ENCODE results near the gene ENKD1.

The ENKD1 gene

DNA sequence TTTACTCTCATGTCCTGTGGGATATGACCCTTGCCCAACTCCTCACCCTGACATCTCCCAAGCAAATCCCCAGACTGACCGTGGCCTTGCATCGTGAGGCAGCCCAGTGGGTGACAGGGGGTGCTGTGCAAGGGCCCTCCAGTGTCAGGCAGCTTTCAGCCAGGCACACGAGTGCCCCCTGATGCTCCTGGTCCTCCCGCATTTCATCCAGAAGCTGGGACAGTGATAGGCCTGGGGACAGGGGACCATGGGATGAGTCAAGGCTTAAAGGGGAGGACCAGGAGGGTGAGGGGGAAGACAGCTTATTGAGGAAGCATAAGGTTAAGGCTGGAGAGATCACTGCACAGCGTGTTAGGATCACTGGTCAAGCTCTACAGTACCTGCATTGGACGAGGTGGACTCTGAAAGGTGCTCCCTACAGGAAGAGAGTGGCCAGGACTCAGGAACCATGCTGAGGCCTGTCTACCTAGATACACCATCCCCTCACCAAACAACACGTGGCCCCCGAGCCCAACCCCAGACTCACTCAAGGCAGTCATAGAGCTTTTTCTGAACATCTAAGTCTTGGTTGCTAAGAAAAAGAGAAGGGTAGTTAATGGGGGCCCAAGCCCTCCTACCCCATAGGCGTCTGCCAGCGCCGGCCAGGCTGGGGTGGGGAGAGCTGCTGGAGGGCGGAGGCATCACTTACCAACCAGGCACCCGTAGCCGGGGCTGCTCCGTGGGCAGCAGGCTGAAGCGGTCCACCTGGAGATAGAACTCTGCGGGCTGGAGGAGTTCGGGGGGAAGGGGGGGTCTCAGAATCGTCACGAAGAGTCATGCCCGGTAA is 7.5 kb downstream of the ENKD1 start:
- TF ChIP-seq TAF1 (IDR thresholded peaks at IDR 0.05; ENCODE audit: low read depth) (no peak), TCF12 (IDR thresholded peaks at IDR 0.05; ENCODE audit: low read depth) (no peak), CEBPB (IDR thresholded peaks at IDR 0.05) (no peak), TEAD4 (IDR thresholded peaks at IDR 0.05) (no peak), USF1 (IDR thresholded peaks at IDR 0.05) (no peak), EP300 (IDR thresholded peaks at IDR 0.05; ENCODE audit: borderline replicate concordance) (no peak), FOXM1 (IDR thresholded peaks at IDR 0.05; ENCODE audit: borderline replicate concordance, low read depth) (no peak), RAD21 (IDR thresholded peaks at IDR 0.05; ENCODE audit: low read depth) (no peak), EGR1 (IDR thresholded peaks at IDR 0.05) (no peak), YY1 (IDR thresholded peaks at IDR 0.05; ENCODE audit: low read depth) (no peak), CREB1 (IDR thresholded peaks at IDR 0.05; ENCODE audit: low read depth) (no peak), ZBTB7A (IDR thresholded peaks at IDR 0.05; ENCODE audit: low read depth) (no peak)
- TF ChIP-seq, protein P1, sequence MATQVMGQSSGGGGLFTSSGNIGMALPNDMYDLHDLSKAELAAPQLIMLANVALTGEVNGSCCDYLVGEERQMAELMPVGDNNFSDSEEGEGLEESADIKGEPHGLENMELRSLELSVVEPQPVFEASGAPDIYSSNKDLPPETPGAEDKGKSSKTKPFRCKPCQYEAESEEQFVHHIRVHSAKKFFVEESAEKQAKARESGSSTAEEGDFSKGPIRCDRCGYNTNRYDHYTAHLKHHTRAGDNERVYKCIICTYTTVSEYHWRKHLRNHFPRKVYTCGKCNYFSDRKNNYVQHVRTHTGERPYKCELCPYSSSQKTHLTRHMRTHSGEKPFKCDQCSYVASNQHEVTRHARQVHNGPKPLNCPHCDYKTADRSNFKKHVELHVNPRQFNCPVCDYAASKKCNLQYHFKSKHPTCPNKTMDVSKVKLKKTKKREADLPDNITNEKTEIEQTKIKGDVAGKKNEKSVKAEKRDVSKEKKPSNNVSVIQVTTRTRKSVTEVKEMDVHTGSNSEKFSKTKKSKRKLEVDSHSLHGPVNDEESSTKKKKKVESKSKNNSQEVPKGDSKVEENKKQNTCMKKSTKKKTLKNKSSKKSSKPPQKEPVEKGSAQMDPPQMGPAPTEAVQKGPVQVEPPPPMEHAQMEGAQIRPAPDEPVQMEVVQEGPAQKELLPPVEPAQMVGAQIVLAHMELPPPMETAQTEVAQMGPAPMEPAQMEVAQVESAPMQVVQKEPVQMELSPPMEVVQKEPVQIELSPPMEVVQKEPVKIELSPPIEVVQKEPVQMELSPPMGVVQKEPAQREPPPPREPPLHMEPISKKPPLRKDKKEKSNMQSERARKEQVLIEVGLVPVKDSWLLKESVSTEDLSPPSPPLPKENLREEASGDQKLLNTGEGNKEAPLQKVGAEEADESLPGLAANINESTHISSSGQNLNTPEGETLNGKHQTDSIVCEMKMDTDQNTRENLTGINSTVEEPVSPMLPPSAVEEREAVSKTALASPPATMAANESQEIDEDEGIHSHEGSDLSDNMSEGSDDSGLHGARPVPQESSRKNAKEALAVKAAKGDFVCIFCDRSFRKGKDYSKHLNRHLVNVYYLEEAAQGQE (IDR thresholded peaks at IDR 0.05; ENCODE audit: low read depth): no peak
- TF ChIP-seq, protein P2, sequence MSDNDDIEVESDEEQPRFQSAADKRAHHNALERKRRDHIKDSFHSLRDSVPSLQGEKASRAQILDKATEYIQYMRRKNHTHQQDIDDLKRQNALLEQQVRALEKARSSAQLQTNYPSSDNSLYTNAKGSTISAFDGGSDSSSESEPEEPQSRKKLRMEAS (IDR thresholded peaks at IDR 0.05): no peak

GRCh38 chr16:67657751-67658518 is 8.6 kb downstream of the ENKD1 start:
- TF ChIP-seq EGR1 (IDR thresholded peaks at IDR 0.05) (no peak), EP300 (IDR thresholded peaks at IDR 0.05; ENCODE audit: borderline replicate concordance) (no peak), TEAD4 (IDR thresholded peaks at IDR 0.05) (no peak), NFIC (IDR thresholded peaks at IDR 0.05) (no peak), YY1 (IDR thresholded peaks at IDR 0.05; ENCODE audit: low read depth) (no peak), TCF12 (IDR thresholded peaks at IDR 0.05; ENCODE audit: low read depth) (no peak), ZBTB7A (IDR thresholded peaks at IDR 0.05; ENCODE audit: low read depth) (no peak), FOXM1 (IDR thresholded peaks at IDR 0.05; ENCODE audit: borderline replicate concordance, low read depth) (no peak), RAD21 (IDR thresholded peaks at IDR 0.05; ENCODE audit: low read depth) (no peak)
- TF ChIP-seq, protein P2 (IDR thresholded peaks at IDR 0.05): no peak
- TF ChIP-seq, protein P1 (IDR thresholded peaks at IDR 0.05; ENCODE audit: low read depth): no peak

DNA sequence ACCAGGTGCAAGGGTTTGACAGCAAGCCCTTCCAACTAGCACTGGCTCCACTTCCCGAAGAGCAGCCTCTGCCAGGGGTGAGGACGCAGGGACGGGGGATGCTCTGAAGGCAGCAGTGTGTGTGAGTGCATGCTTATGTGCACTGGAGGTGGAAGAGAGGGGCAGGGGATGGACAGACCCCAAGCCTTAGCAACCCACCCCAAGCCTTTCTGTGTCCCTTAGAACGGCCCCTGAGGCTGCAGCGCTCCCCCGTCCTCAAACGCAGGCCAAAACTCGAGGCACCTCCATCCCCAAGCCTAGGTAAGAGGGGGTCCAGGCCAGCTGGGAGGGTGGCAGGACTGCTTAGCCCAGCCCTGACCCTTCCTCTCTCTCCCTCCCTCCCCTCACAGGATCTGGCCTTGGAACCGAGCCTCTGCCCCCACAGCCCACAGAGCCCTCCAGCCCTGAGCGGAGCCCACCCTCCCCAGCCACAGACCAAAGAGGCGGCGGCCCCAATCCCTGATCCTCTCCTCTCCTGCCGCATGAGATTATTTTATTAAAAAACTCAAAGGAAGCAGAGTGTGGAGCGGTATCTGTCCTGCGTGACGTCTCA is 9.4 kb downstream of the ENKD1 start:
- TF ChIP-seq USF1 (IDR thresholded peaks at IDR 0.05): no peak

DNA sequence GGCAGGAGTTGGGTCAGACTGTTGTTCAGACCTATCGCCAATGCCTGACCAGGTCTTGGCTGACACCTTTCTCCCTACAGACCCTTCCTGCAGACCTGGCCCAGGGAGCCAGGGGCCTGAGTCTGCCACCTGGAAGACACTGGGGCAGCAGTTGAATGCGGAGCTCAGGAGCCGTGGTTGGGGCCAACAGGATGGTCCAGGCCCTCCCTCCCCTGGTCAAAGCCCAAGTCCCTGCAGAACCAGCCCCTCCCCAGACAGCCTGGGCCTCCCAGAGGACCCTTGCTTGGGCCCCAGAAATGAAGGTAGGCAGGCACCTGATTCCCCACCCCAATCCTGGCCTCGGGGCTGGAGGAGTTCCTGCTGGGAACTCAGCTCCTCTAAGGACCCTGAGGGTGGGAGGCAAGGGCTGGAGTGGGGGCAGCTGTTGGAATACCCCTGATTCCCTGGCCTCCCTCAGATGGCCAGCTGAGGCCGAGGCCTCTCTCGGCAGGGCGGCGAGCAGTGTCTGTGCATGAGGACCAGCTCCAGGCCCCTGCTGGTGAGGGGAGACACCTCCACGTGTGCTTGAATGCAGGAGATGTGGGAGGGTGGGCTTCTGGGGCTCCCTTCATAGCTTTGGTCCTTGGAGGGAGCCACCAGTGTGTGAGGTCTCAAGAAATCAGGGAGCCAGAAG is 10.1 kb downstream of the ENKD1 start:
- TF ChIP-seq USF1 (IDR thresholded peaks at IDR 0.05) (no peak), NFIC (IDR thresholded peaks at IDR 0.05) (no peak), CEBPB (IDR thresholded peaks at IDR 0.05) (no peak), YY1 (IDR thresholded peaks at IDR 0.05; ENCODE audit: low read depth) (no peak), ZBTB7A (IDR thresholded peaks at IDR 0.05; ENCODE audit: low read depth) (no peak), EGR1 (IDR thresholded peaks at IDR 0.05) (no peak), CREB1 (IDR thresholded peaks at IDR 0.05; ENCODE audit: low read depth) (no peak), TEAD4 (IDR thresholded peaks at IDR 0.05) (no peak), TCF12 (IDR thresholded peaks at IDR 0.05; ENCODE audit: low read depth) (no peak), RAD21 (IDR thresholded peaks at IDR 0.05; ENCODE audit: low read depth) (no peak), EP300 (IDR thresholded peaks at IDR 0.05; ENCODE audit: borderline replicate concordance) (no peak), TAF1 (IDR thresholded peaks at IDR 0.05; ENCODE audit: low read depth) (no peak), FOXM1 (IDR thresholded peaks at IDR 0.05; ENCODE audit: borderline replicate concordance, low read depth) (no peak)
- TF ChIP-seq, protein P2 (IDR thresholded peaks at IDR 0.05): no peak
- TF ChIP-seq, protein P1 (IDR thresholded peaks at IDR 0.05; ENCODE audit: low read depth): no peak
